ENCODE results near the gene OR52H1. TPM values are rescaled to one million over a fixed set of nuclear protein-coding genes. Genes with fewer than 3 reads are reported as not detected.

Gene OR52H1
- total RNA-seq, 4 donors from 2014 or later: 0.79 TPM; not detected in 3

DNA sequence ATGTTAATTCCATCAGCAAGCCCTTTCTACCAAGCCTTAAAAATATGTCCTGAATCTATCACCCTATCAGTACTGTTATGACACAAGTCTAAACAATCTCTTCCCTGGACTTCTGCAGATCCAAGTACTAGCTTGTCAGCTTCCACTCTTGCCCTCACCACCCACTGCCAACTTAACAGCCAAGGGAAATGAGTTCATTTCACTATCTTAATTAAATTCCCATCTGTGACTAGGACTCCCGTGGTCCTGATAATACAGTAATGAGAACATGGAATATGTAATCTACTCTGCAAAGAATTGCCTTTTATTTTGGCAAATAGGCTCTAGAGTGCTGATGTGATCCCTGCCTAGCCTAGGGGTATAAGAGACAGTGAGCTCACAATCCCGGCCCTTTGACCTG, 48.7 kb downstream of the OR52H1 start:
- intact Hi-C loops (cut with DNase I; ENCODE audit: low total_unique reads) (no loop called here), in situ Hi-C loops (cut with MboI; ENCODE audit: low pct_ligation_motif_present in 1 of 4, low pct_unique_long_range_greater_than_20kb in 1 of 4, low sequenced_read_pairs in 3 of 4) (no loop called here)
- Histone ChIP-seq H3K9me3 (no peaks in the 10 kb centered on the region), H3K4me1 (no peaks in the 10 kb centered on the region), H3K4me3 (no peak overlapping the region), H3K27me3 (no peaks in the 10 kb centered on the region), H3K27ac (no peak overlapping the region), H3K36me3 (no peaks in the 10 kb centered on the region)
- DNase-seq: no peak
- WGBS, 2 donors (ENCODE audit: low coverage in 1 of 2): 70 to 80% methylated on average over 1 to 2 of the region's 2 CpGs
- TF ChIP-seq POLR2A (IDR thresholded peaks at IDR 0.05): no peak
- TF ChIP-seq POLR2AphosphoS5 (IDR thresholded peaks at IDR 0.05): no peak
- no peak for TF ChIP-seq CTCF (IDR thresholded peaks at IDR 0.05)
- TF ChIP-seq EP300 (IDR thresholded peaks at IDR 0.05; ENCODE audit: low read depth): no peak

Other genes starting within 250 kb of the OR52H1 start
- gene OR51B4, start 246.6 kb downstream of the OR52H1 start, total RNA-seq: not detected
- gene OR51B2, start 224.2 kb downstream of the OR52H1 start, total RNA-seq: not detected
- not detected for gene OR51B5, start 205.0 kb downstream of the OR52H1 start, total RNA-seq
- gene OR51B6, start 197.0 kb downstream of the OR52H1 start, total RNA-seq: not detected
- not detected for gene OR51M1, start 164.7 kb downstream of the OR52H1 start, total RNA-seq
- not detected for gene OR51Q1, start 126.4 kb downstream of the OR52H1 start, total RNA-seq
- not detected for gene OR51I1, start 107.0 kb downstream of the OR52H1 start, total RNA-seq
- gene OR51I2, start 99.2 kb downstream of the OR52H1 start, total RNA-seq: not detected
- not detected for gene OR52D1, start 59.9 kb downstream of the OR52H1 start, total RNA-seq
- gene UBQLN3, start 38.6 kb downstream of the OR52H1 start, total RNA-seq: under 1 TPM in 2 of 4 donors, not detected in 2; 0.64 to 0.75 TPM
- 1 to 10 TPM in 1 of 4 donors, under 1 TPM in 2, not detected in 1; 0.41 to 1.8 (median 0.48) TPM for gene UBQLNL, start 31.8 kb downstream of the OR52H1 start, total RNA-seq
- not detected for gene OR52B6, start 32.3 kb upstream of the OR52H1 start, total RNA-seq
- 1 to 10 TPM in 1 of 4 donors, under 1 TPM in 1, not detected in 2; 0.79 to 1.4 TPM for gene TRIM6, start 48.1 kb upstream of the OR52H1 start, total RNA-seq
- gene TRIM34, start 76.5 kb upstream of the OR52H1 start, total RNA-seq: 1 to 10 TPM; 1.5 to 9.8 (median 7.1) TPM
- 10 to 100 TPM; 10.5 to 23.6 (median 16.3) TPM for gene TRIM5, start 136.5 kb upstream of the OR52H1 start, total RNA-seq
- 10 to 100 TPM in 3 of 4 donors, 1 to 10 TPM in 1; 3.2 to 35.2 (median 21.4) TPM for gene TRIM22, start 141.2 kb upstream of the OR52H1 start, total RNA-seq
- not detected for gene OR56B1, start 187.9 kb upstream of the OR52H1 start, total RNA-seq
- not detected for gene OR52N4, start 205.7 kb upstream of the OR52H1 start, total RNA-seq
- gene OR52N5, start 234.8 kb upstream of the OR52H1 start, total RNA-seq: 1 to 10 TPM in 1 of 4 donors, not detected in 3; 1.1 TPM
- not detected for gene OR52N1, start 242.7 kb upstream of the OR52H1 start, total RNA-seq